ENCODE results near the gene NRXN2. TPM values are rescaled to one million over a fixed set of nuclear protein-coding genes. Genes with fewer than 3 reads are reported as not detected.

NRXN2 gene
- total RNA-seq, 1 donor from 2014 or later = not detected

- peak; percentile 65 to 80 for DNase-seq (ENCODE audit: low read depth in 2 of 2)
These were observed 70.2 kb downstream of the NRXN2 start for GRCh38 chr11:64652586-64653387.

DNA sequence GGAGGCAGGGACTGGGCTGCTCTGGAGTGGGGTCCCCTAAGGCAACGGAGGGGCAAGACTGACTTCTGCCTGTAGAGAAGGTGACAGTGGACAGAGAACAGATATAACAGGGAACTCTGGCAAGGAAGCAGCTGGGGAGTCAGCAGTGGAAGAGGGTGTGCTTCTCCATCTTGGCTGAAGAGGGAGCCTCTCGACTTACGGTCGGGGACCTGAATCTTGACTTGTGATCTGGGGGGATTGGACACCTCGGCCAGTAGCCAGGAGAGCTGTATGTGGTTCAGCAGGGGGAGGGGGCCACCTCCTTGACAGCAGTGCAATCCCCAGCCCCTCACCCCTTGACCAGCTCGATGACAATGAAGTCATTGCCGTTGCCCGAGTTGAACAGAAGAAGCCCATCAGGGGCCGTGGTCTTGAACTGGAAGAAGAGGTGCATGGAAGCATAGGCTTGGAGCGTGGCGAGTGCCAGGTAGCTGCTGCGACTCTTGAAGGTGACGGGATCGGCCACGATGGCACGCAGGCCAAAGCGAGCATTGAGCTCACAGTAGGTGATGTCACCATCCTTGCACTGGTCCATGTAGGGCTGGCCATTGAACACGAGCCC, 72.0 kb downstream of the NRXN2 start:
- DNase-seq (ENCODE audit: low read depth in 2 of 2) = peak; percentile 9 to 43

DNA sequence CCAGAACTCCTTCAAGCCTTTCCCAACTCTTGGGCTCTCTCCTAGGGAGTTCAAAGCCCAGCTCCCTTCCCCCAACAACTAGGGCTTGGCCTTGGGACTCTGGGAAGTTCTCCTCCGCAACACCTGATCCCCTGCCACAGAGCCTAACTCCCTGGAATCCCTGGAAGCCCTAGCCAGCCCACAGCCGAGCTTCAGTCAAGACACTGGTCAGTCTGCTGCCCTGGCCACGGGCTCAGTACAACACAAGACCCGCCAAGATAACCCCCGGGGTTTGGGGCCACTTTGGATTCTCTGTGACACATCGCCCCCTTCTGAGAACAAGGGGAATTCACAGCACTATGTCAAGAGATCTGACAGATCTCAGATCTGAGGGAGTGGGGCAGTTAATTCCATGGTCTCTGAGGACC, 73.7 kb downstream of the NRXN2 start:
- DNase-seq (ENCODE audit: low read depth in 2 of 2) = peak; percentile 20 to 31

DNA sequence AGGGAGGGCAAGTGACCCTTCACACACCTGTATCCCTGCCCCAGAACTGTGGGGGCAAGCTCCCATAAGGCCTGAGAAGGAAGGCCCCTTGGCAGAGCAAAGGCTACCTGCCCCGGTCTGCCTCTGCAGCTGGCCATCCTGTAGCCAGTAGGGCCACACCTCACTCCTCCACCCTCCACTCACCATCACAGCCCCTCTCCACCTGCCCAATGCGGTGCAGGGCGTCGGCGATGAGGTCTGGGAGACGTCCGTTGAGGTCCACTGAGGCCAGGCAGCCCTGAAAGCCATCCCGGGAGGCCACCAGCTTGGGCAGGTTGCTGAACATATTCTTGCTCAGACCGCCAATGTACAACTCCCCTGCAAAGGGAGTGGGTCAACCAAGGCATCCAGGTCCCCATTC, 74.4 kb downstream of the NRXN2 start:
- no peak for DNase-seq (ENCODE audit: low read depth in 2 of 2)

GRCh38 chr11:64647019-64647779, 75.8 kb downstream of the NRXN2 start:
- DNase-seq (ENCODE audit: low read depth in 2 of 2) = no peak

DNA sequence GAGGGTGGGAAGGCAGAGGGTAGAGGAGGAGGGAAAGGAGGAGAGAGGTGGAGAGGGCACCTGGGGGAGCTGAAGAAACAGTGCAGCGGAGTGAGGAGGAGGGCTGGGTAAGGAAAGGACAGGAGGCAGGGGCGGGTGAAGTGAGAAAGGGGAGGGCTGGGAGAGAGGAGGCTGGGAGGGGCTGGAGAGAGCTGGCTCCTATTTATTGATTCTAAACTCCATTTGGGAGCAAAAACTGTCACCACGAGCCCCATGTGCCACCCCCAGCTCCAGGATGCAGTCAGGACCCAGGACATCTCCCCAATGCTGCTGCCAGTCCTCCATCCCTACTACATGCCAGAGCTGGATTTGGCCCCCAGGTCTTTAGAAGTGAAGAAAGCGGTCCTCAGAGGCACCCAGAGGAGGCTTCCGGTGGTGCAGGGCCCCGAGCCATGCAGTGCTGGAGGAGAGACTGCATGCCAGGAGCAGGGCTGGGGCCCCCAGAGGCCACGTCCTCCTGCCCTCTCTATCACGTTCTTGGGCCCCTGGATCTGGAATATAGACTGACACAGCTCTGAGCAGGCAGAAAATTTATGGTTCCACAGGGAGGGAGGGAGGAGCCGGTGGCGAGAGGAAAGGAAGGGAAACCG, 78.2 kb downstream of the NRXN2 start:
- no peak for DNase-seq (ENCODE audit: low read depth in 2 of 2)

GRCh38 chr11:64643920-64644646, 78.9 kb downstream of the NRXN2 start:
- no peak for DNase-seq (ENCODE audit: low read depth in 2 of 2)

DNA sequence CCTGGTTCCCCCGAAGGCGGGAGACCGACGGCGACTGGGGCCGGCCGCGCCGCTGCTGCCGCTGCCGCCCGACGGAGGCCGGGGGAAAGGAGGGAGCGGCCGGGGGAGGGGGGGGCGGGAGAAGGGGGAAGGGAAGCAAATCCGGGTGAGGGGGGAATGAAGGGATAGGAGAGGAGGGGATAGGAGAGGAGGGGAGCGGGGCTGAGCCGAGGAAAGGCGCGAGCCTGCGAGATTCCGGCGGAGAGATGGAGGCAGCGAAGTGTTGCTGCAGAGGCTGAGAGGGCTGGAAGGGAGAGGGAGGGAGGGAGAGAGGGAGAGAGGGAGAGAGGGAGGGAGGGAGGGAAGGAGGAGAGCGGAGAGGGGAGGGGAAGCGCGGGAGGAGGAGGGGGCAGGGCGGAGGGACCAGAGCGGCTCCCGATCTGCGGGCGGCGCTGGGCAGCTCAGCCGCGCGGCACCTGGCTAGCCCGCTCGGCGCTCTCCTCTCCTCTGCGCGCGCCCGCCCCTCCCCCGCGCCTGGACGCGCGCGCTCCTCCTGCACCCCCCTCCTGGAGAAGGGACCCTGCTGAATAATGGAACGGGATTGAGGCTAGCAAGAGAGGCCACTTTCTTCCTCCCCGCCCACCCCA, 79.6 kb downstream of the NRXN2 start:
- DNase-seq (ENCODE audit: low read depth in 2 of 2) = no peak

- no peak for DNase-seq (ENCODE audit: low read depth in 2 of 2)
These were observed 80.1 kb downstream of the NRXN2 start for GRCh38 chr11:64642871-64643255.

DNA sequence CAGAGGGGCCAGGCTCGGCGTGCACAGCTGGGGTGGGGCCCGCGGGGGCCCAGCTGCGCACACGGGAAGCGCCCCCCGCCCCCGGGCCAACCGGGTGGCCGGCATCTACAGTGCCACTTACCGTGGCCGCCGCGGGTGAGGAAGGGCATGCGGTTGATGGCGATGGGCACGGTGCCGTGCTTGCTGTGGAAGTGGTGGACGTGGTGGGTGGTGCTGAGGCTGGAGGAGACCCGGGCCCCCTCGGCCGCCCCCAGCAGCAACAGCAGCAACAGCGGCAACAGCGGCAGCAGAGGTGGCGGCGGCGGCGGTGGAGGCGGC, 80.6 kb downstream of the NRXN2 start:
- DNase-seq (ENCODE audit: low read depth in 2 of 2) = no peak

DNA sequence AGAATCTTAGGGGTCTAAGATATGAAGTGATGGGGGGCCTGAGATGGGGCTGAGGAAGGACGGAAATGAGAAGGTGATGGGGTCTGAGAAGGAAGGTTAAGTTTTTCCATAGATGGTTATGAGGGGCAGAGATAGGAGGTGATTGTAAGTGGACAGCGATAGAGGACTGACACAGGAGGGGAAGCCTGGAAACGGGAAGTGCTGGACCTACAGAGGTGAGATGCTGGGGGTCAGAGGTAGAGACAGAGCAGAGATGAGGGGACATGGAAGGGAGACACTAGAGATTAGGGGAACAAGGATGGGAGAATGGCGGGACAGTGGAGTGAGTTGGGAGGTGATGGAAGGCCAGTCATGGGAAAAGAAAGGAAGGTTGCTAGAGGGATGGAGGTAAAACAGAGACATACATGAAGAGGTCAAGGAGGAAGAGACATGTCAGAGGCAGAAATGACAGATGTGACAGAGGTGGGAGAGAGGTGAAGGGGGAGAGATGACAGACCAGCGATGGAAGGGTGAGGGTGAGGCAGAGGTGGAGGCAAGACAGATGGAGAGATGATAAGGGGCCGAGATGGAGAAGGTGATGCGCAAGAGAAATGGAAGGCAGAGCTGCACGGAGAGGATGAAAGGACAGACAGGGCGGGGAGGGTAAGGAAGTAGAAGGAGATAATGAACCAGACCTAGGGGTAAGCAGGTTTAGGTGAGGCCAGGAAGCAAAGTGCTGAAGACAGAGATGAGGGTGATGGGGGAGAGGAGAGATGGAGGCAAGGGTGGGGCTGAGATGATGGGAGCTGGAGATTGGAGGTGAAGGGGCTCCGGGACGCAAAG, 81.2 kb downstream of the NRXN2 start:
- DNase-seq (ENCODE audit: low read depth in 2 of 2) = no peak

GRCh38 chr11:64639885-64640284, 83.1 kb downstream of the NRXN2 start:
- DNase-seq (ENCODE audit: low read depth in 2 of 2) = no peak

GRCh38 chr11:64638829-64639228, 84.2 kb downstream of the NRXN2 start:
- no peak for DNase-seq (ENCODE audit: low read depth in 2 of 2)

DNA sequence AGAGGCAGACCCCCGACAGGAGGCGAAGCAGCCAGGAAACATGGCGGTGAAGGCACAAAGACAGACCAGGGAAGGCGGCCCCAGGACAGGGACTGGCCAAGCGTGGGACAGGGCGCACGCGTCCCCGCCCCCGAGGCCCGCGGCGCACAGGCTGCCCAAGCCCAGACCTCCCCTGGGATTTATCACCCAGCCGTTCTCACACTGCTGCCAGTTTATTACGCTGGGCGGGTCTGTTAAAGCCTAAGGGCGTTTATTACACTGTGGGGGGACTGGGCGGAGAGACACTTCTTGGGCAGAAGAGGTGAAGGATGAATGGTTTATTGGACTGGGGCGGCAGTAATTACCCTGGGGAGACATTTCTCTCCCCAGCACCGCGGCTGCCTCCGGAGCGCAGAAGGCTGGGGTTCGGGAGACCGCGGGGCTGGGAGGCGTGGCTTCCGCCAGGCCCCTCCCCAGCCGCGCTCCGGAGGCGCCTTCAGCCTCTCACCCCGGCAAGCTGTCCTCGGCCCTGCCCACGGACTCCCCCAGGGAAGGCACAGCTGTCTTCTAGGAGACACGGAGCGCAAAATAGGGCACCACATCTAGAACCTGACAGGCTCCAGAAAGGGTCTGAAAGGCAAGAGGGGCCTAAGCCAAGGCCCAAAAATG, 84.9 kb downstream of the NRXN2 start:
- no peak for DNase-seq (ENCODE audit: low read depth in 2 of 2)

DNA sequence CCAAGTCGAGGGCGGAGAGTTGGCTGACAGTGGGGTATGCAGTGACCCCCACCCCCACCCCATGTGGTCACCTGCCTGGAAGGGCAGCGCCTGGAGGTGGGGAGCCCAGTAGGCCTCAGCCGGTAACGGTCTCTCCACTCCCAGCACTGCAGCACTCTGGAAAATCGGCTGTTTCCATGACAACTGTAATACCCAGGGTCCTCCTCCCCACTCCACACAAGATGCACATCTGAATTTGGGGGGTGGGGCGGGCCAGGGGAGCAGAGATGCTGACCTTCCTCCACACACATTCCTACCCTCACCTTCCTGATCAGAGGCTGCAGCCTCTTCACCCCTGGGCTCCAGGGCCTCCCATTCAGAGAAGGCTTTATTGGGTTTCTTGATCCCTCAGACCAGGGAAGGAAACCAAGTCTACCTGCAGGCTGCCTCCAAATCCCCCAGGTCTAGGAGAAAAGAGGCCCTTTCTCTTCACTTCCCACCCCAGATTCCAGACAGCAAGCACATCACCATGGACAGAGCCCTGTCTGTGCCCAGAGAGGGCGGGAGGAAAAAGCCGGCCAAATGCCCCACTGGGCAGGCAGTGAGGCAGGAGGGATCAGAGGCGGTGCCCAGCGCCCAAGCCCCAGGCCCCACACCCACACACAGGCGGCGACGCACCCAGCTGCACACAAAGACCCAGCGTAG, 85.5 kb downstream of the NRXN2 start:
- no peak for DNase-seq (ENCODE audit: low read depth in 2 of 2)

- DNase-seq (ENCODE audit: low read depth in 2 of 2) = no peak
These were observed 89.3 kb downstream of the NRXN2 start for GRCh38 chr11:64633555-64634159.

GRCh38 chr11:64632654-64633053, 90.3 kb downstream of the NRXN2 start:
- DNase-seq (ENCODE audit: low read depth in 2 of 2) = no peak

DNA sequence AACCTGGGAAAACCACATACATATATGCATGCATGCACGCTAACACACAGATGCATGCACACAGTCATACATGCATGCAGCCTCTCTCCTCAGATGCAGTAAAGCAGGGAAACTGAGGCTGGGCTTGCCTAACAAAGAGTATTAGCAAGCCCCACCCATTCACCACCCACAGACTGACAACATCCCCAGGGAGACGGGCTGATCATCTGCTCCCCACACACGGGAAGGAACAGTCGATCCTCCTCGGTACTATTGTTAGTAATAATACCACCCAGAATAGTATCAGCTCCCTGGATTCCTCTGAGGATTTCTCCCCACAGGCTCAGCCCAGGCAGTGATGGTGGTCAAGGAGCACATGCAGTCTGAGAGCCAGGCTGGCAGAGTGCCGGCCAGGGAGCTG, 90.8 kb downstream of the NRXN2 start:
- no peak for DNase-seq (ENCODE audit: low read depth in 2 of 2)

- DNase-seq (ENCODE audit: low read depth in 2 of 2) = no peak
These were observed 91.3 kb downstream of the NRXN2 start for GRCh38 chr11:64631675-64632074.

Measured in lung microvascular endothelial cell (primary cell).